Testis (tissue), 2 donors: ENCODE results near the gene ZNF827.

Experiments used
- POLR2A ChIP-seq: fragments of 450-650 bp; IDR thresholded peaks from one replicate; pipeline ENCODE4 v1.6.1; 2017; ENCODE audit warnings: antibody characterized with exemption, mild to moderate bottlenecking, moderate library complexity
- TF ChIP-seq, protein P1 (sequence below), 3 experiments: fragments of 450-650 bp in 2 of 3; fragments of 200-600 bp in 1 of 3; sonication (generic) in 1 of 3; IDR thresholded peaks; one replicate each; pipeline ENCODE4 v1.5.1; 2016 to 2019; ENCODE audit warnings: antibody characterized with exemption in 3 of 3, mild to moderate bottlenecking in 2 of 3, moderate library complexity in 1 of 3

DNA sequence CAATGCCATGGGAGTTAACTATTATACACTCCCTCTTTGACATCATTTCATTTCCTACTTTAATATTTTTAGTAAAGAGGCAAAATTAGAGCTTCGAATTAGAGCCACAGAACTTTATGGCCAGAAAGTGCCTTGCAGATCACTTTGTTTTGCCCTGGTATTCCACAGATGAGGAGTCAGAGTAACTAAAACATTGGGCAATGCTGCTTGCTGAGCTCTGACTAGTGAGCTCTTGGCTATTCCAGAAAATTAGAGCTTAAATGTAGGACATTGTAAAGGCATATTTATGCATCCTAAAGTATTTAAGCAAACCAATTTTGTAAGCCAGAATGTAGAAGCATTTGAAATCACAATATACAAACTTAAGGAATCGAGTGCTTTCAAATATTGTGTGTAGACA, 6.3 kb upstream of the ZNF827 start:
- TF ChIP-seq, protein P1, sequence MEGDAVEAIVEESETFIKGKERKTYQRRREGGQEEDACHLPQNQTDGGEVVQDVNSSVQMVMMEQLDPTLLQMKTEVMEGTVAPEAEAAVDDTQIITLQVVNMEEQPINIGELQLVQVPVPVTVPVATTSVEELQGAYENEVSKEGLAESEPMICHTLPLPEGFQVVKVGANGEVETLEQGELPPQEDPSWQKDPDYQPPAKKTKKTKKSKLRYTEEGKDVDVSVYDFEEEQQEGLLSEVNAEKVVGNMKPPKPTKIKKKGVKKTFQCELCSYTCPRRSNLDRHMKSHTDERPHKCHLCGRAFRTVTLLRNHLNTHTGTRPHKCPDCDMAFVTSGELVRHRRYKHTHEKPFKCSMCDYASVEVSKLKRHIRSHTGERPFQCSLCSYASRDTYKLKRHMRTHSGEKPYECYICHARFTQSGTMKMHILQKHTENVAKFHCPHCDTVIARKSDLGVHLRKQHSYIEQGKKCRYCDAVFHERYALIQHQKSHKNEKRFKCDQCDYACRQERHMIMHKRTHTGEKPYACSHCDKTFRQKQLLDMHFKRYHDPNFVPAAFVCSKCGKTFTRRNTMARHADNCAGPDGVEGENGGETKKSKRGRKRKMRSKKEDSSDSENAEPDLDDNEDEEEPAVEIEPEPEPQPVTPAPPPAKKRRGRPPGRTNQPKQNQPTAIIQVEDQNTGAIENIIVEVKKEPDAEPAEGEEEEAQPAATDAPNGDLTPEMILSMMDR (IDR thresholded peaks at IDR 0.05), result no peak
- no peak for TF ChIP-seq POLR2A
